Heart left ventricle (tissue), 13 donors: Measurements from ENCODE around the gene SMTNL2.

Experiments used
- POLR2A ChIP-seq, 2 donors: fragments of 450-650 bp; IDR thresholded peaks; one replicate each; pipeline ENCODE4 v1.6.1; 2017; ENCODE audit warnings: antibody characterized with exemption in 2 of 2, mild to moderate bottlenecking in 2 of 2, moderate library complexity in 2 of 2
- TF ChIP-seq, protein P1 (sequence below), 12 donors: fragments of 200-600 bp; sonication (generic) in 4 of 12; IDR thresholded peaks; one replicate each; pipeline versions ENCODE4 v1.5.0 to v1.8.0; 2018 to 2022; ENCODE audit warnings: antibody characterized with exemption in 12 of 12, mild to moderate bottlenecking in 5 of 12
- donor health status: ischemic (EF 13 %, LVEDD 7.1; RV severe dilation, severe dysfunction).
- donor health status: DM: no; HTN: yes; CAD: no.
- donor health status: DM: no; HTN: no; CAD: no.
- donor health status: ischemic (EF 25% LVEDD 6.9; RV normal size, moderate dysfunction).
- donor health status: ischemic (EF 25% LVEDD 5.7; RV mildly dilated, moderate dysfunction).
- donor health status: ischemic (EF 35%, LVEDD 5.7; RV mildly dilated, moderate dysfunction).
- donor health status: nonischemic (EF 11% LVEDD 7.7; RV severe dilation, severe dysfunction).
- donor health status: DM: yes; HTN: yes; CAD: no.
- donor health status: PGD.
- donor health status: ischemic (EF 29% LVEDD 5.4; RV normal size, mild dysfunction).
- donor health status: nonischemic (EF 23%, LVEDD 6.1; RV moderate dilation, normal function).

DNA sequence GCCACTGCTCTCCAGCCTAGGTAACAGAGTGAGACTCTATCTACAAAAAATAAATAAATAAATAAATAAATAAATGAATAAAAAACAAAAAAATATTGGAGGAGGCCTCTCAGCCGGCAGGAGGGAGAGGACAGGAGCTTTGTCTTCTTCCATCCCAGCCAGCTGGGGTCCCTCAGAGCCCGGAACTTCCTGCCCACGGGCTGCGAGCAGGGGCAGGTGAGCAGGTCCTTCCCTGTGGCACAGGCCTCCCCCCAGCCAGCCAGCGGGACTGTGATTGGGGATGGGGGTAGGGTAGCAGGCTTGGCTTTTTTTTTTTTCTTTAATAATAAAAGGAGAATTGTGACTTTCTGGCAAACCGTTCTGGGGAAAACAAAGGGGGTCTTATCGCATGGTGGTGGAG, 10.1 kb downstream of the SMTNL2 start:
- TF ChIP-seq, protein P1, sequence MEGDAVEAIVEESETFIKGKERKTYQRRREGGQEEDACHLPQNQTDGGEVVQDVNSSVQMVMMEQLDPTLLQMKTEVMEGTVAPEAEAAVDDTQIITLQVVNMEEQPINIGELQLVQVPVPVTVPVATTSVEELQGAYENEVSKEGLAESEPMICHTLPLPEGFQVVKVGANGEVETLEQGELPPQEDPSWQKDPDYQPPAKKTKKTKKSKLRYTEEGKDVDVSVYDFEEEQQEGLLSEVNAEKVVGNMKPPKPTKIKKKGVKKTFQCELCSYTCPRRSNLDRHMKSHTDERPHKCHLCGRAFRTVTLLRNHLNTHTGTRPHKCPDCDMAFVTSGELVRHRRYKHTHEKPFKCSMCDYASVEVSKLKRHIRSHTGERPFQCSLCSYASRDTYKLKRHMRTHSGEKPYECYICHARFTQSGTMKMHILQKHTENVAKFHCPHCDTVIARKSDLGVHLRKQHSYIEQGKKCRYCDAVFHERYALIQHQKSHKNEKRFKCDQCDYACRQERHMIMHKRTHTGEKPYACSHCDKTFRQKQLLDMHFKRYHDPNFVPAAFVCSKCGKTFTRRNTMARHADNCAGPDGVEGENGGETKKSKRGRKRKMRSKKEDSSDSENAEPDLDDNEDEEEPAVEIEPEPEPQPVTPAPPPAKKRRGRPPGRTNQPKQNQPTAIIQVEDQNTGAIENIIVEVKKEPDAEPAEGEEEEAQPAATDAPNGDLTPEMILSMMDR (IDR thresholded peaks at IDR 0.05): no peak
- no peak for TF ChIP-seq POLR2A (IDR thresholded peaks at IDR 0.05)
